K562 (cell line): ENCODE results near the gene PLA1A. TPM values are rescaled to one million over a fixed set of nuclear protein-coding genes. Genes with fewer than 3 reads are reported as not detected.
A peak's percentile ranks its signal among the peaks of the same experiment; 100 is the strongest.

Experiments used
- CREB3 ChIP-seq: fragments of 450-650 bp; conservative IDR thresholded peaks from 2 replicates; pipeline ENCODE4 v1.6.1; 2016; ENCODE audit warnings: missing genetic modification characterization, low read depth, mild to moderate bottlenecking, missing compliant biosample characterization, moderate library complexity
- CTBP1 ChIP-seq: fragments of 450-650 bp; IDR thresholded peaks from 2 replicates; pipeline ENCODE4 v1.6.1; 2016; ENCODE audit warnings: borderline replicate concordance
- HDAC8 ChIP-seq: fragments of 450-650 bp; IDR thresholded peaks from 2 replicates; pipeline ENCODE4 v1.6.1; 2016; ENCODE audit warnings: mild to moderate bottlenecking, missing genetic modification characterization, moderate library complexity, missing compliant biosample characterization
- L3MBTL2 ChIP-seq: fragments of 450-650 bp; IDR thresholded peaks from 2 replicates; pipeline ENCODE4 v1.6.1; 2016; ENCODE audit warnings: mild to moderate bottlenecking, moderate library complexity
- MNT ChIP-seq, 2 experiments: fragments of 450-650 bp; conservative IDR thresholded peaks; 2 replicates each; pipeline ENCODE4 v1.6.1; 2017; ENCODE audit warnings: mild to moderate bottlenecking in 2 of 2, moderate library complexity in 2 of 2
- NCOA4 ChIP-seq: fragments of 450-650 bp; IDR thresholded peaks from 2 replicates; pipeline ENCODE4 v1.6.1; 2018; ENCODE audit warnings: mild to moderate bottlenecking; ENCODE audit not compliant: partially characterized antibody
- NFE2 ChIP-seq: IDR thresholded peaks from 2 replicates; pipeline ENCODE4 v1.6.1; 2014; ENCODE audit warnings: antibody characterized with exemption, low read depth
- PKNOX1 ChIP-seq: fragments of 450-650 bp; IDR thresholded peaks from 2 replicates; pipeline ENCODE4 v1.6.1; 2016
- SMAD4 ChIP-seq: fragments of 250-450 bp; sonication (Bioruptor Pico); conservative IDR thresholded peaks from 2 replicates; pipeline ENCODE4 v1.8.0; 2021; ENCODE audit warnings: inconsistent platforms, mild to moderate bottlenecking, moderate library complexity
- TFAP4 ChIP-seq: sonication (generic); formaldehyde crosslinking; IDR thresholded peaks from 2 replicates; pipeline ENCODE4 v1.8.0; 2022; ENCODE audit warnings: missing genetic modification reagents, mild to moderate bottlenecking, moderate library complexity, borderline replicate concordance
- THRAP3 ChIP-seq: fragments of 450-650 bp; IDR thresholded peaks from 2 replicates; pipeline ENCODE4 v1.6.1; 2016; ENCODE audit warnings: mild to moderate bottlenecking, inconsistent platforms, borderline replicate concordance
- ZNF589 ChIP-seq: fragments of 200-800 bp; sonication (Bioruptor generic); IDR thresholded peaks from 2 replicates; pipeline ENCODE4 v1.6.1; 2016; ENCODE audit warnings: low read depth, missing genetic modification characterization, missing compliant biosample characterization
- ZNF639 ChIP-seq, 2 experiments: fragments of 200-800 bp in 1 of 2; sonication (Bioruptor generic) in 1 of 2; sonication (generic) in 1 of 2; formaldehyde crosslinking in 1 of 2; IDR thresholded peaks in 1 of 2; conservative IDR thresholded peaks in 1 of 2; 2 replicates each; pipeline versions ENCODE4 v1.5.0 to v1.6.1; 2016 to 2020; ENCODE audit warnings: missing compliant biosample characterization in 1 of 2, missing genetic modification characterization in 1 of 2, missing genetic modification reagents in 1 of 2
- polyA plus RNA-seq, 8 experiments: library from polyadenylated mRNA; depleted of rRNA in 4 of 8; stranded (reverse) in 5 of 8; unstranded in 3 of 8; fragments of >200 nt; fragmentation: Nextera tagmentation in 2 of 8; fragmentation: Illumina TruSeq in 1 of 8; extraction: Ambion mirVana in 2 of 8; extraction: Trizol in 1 of 8; gene quantifications; 2 replicates each; pipeline versions ENCODE4 v1.2.1 to v1.2.3, GENCODE V29; 2011 to 2014; ENCODE audit warnings: inconsistent platforms in 1 of 8, missing spikeins in 1 of 8
- total RNA-seq, 7 experiments: library from RNA; depleted of rRNA in 6 of 7; stranded (reverse); fragments of >200 nt in 6 of 7; fragmentation: Illumina TruSeq in 2 of 7; extraction: Trizol in 2 of 7; gene quantifications; 2 replicates each; pipeline versions ENCODE4 v1.2.1 to v1.2.3, GENCODE V29; 2011 to 2021; ENCODE audit warnings: low replicate concordance in 1 of 7

Gene PLA1A
- total and polyA plus RNA-seq, 9 of the 15 experiments (the other 6 are each of a cell fraction or from before 2014, with no cell fraction given): not detected

GRCh38 chr3:119642746-119643473, 45.2 kb downstream of the PLA1A start (continued):
- TF ChIP-seq NFE2 (0 out of 2 replicates have a peak, but pooled peaks have one; percentile 20), CREB3 (0 out of 2 replicates have a peak, but pooled peaks have one; percentile 38), MNT (conservative IDR thresholded peaks at IDR 0.05) (peak in 1 of 2 experiments; percentile 29; a peak in 1 of 4 replicates), THRAP3 (no peak), NCOA4 (no peak), PKNOX1 (0 out of 2 replicates have a peak, but pooled peaks have one; percentile 12), L3MBTL2 (peak; percentile 87), CTBP1 (0 out of 2 replicates have a peak, but pooled peaks have one; percentile 18), ZNF639 (CRISPR knock-in tag; conservative IDR thresholded peaks at IDR 0.05 in 1 of 2, IDR thresholded peaks at IDR 0.05 in 1 of 2) (0 out of 4 replicates have a peak, but pooled peaks of 1 of the 2 experiments have one; percentile 26), SMAD4 (peak; percentile 49; the same call in 1 of the 2 replicates), HDAC8 (tag) (0 out of 2 replicates have a peak, but pooled peaks have one; percentile 41), ZNF589 (0 out of 2 replicates have a peak, but pooled peaks have one; percentile 43), TFAP4 (CRISPR knock-in tag) (0 out of 2 replicates have a peak, but pooled peaks have one; percentile 12)
